PC-3 (cell line): ENCODE measurements around the gene UCKL1. TPM values are rescaled to one million over a fixed set of nuclear protein-coding genes. Genes with fewer than 3 reads are reported as not detected.

Source experiments
- ATAC-seq: fragments of 200-7000 bp; cut with Tn5 transposase; 2 replicates; pipeline ENCODE4 v1.9.1; 2020; ENCODE audit warnings: mild to moderate bottlenecking, moderate library complexity
- BruUV-seq: library from RNA; stranded (reverse); fragments of 400-500 nt; replicated peaks from 2 replicates; lab custom pipeline; 2021; lab: Mats Ljungman, UMichigan
- CTCF ChIA-PET: fragments of 300-600 bp; sonication (Branson Sonifier 250); formaldehyde crosslinking; loops from one replicate; lab custom pipeline; 2022; ENCODE audit warnings: antibody characterized with exemption; lab: Charles Lee
- POLR2A ChIA-PET: fragments of 300-600 bp; sonication (Branson Sonifier 250); formaldehyde crosslinking; loops from one replicate; lab custom pipeline; 2022; ENCODE audit warnings: antibody characterized with exemption; ENCODE audit not compliant: unreplicated experiment; lab: Charles Lee
- DNase-seq: peaks from one replicate; pipeline ENCODE4 v3.0.0-alpha.2; 2015
- H2AFZ ChIP-seq: fragments of 300-600 bp; sonication (generic); 2 replicates; pipeline ENCODE4 v1.6.0; 2016; ENCODE audit warnings: antibody characterized with exemption, low read length
- H3F3A ChIP-seq: fragments of 300-600 bp; sonication (generic); one replicate; pipeline ENCODE4 v1.6.0; 2017; ENCODE audit warnings: antibody characterized with exemption, low read length, control low read depth, mild to moderate bottlenecking; ENCODE audit not compliant: unreplicated experiment
- H3K27ac ChIP-seq: fragments of 300-600 bp; sonication (generic); 2 replicates; pipeline ENCODE4 v1.5.1; 2016; ENCODE audit warnings: mild to moderate bottlenecking, low read length
- H3K27me3 ChIP-seq: fragments of 300-600 bp; sonication (generic); 2 replicates; pipeline ENCODE4 v1.6.1; 2016; ENCODE audit warnings: low read length, mixed read lengths
- H3K36me3 ChIP-seq: fragments of 300-600 bp; sonication (generic); 2 replicates; pipeline ENCODE4 v1.6.1; 2016; ENCODE audit warnings: low read depth, mixed run types, low read length, mixed read lengths
- H3K4me1 ChIP-seq: fragments of 300-600 bp; sonication (generic); 2 replicates; pipeline ENCODE4 v1.5.1; 2016; ENCODE audit warnings: low read length; ENCODE audit not compliant: insufficient read depth
- H3K4me2 ChIP-seq: fragments of 300-600 bp; sonication (generic); 2 replicates; pipeline ENCODE4 v1.6.0; 2016; ENCODE audit warnings: low read length
- H3K4me3 ChIP-seq: fragments of 300-600 bp; sonication (generic); 2 replicates; pipeline ENCODE4 v1.5.1; 2016; ENCODE audit warnings: mild to moderate bottlenecking, low read length, mixed read lengths
- H3K79me2 ChIP-seq: fragments of 300-600 bp; sonication (generic); 2 replicates; pipeline ENCODE4 v1.6.1; 2017; ENCODE audit warnings: low read length, mixed read lengths
- H3K9ac ChIP-seq: fragments of 300-600 bp; sonication (generic); 2 replicates; pipeline ENCODE4 v1.6.0; 2016; ENCODE audit warnings: mild to moderate bottlenecking, low read length
- H3K9me2 ChIP-seq: fragments of 300-600 bp; sonication (generic); replicated peaks from 2 replicates; pipeline ENCODE4 v1.6.1; 2016; ENCODE audit warnings: mixed run types, low read length, mixed read lengths
- H3K9me3 ChIP-seq: fragments of 300-600 bp; sonication (generic); 2 replicates; pipeline ENCODE4 v1.6.1; 2016; ENCODE audit warnings: low read length, mixed read lengths
- H4K20me1 ChIP-seq: fragments of 300-600 bp; sonication (generic); 2 replicates; pipeline ENCODE4 v1.6.1; 2016; ENCODE audit warnings: low read length, mixed read lengths
- CTCF ChIP-seq: fragments of 300-600 bp; sonication (generic); conservative IDR thresholded peaks from 2 replicates; pipeline ENCODE4 v1.5.1; 2017; ENCODE audit warnings: antibody characterized with exemption, low read depth, mild to moderate bottlenecking, low read length
- EZH2 ChIP-seq: fragments of 300-600 bp; sonication (generic); IDR thresholded peaks from one replicate; pipeline ENCODE4 v1.6.1; 2017; ENCODE audit warnings: antibody characterized with exemption, mild to moderate bottlenecking, low read length; ENCODE audit not compliant: unreplicated experiment
- EZH2phosphoT487 ChIP-seq: fragments of 300-600 bp; sonication (generic); IDR thresholded peaks from 2 replicates; pipeline ENCODE4 v1.6.1; 2018; ENCODE audit warnings: mild to moderate bottlenecking, antibody characterized with exemption, low read length, borderline replicate concordance
- intact Hi-C: fragments of 100-400 bp; cut with micrococcal nuclease; formaldehyde crosslinking; loops from 2 replicates; pipeline ENCODE4 v1.9.0; 2023
- total RNA-seq: library from RNA; depleted of rRNA; stranded (reverse); fragments of >200 nt; gene quantifications from 2 replicates; pipeline ENCODE4 v1.2.3, GENCODE V29; 2014

UCKL1 gene
- total RNA-seq, 1 experiment from 2014 or later: 37.2 TPM

GRCh38 chr20:63908008-63908682 is 48.1 kb downstream of the UCKL1 start:
- Histone ChIP-seq H3K9me2 (no peaks in the 10 kb centered on the region), H2AFZ (no peak overlapping the region), H3K27ac (no peak overlapping the region), H3K36me3 (0 out of 2 replicates have a peak, but pooled peaks cover 3% of the 10 kb centered on the region), H3K9me3 (no peaks in the 10 kb centered on the region), H3K27me3 (no peaks in the 10 kb centered on the region), H3K4me2 (no peak overlapping the region), H3K4me1 (peaks cover 39% of the 10 kb centered on the region), H3K4me3 (no peak overlapping the region), H3K79me2 (peaks cover 95% of the 10 kb centered on the region), H4K20me1 (peaks cover 13% of the 10 kb centered on the region; the same call in 1 of the 2 replicates), H3F3A (peaks cover 7% of the 10 kb centered on the region), H3K9ac (no peak overlapping the region)
- TF ChIP-seq EZH2phosphoT487 (no peak), CTCF (no peak), EZH2 (no peak)
- CTCF ChIA-PET: interaction anchor here (0.7 kb wide), 1 partner anchor 48 kb away, joined by 3 read pairs; the partner anchor contains the start of gene UCKL1
- no TSS peak for BruUV-seq
- POLR2A ChIA-PET: no interaction called here
- no peak for ATAC-seq
- intact Hi-C loops: no loop called here
- no peak for DNase-seq

- no peak for TF ChIP-seq CTCF
- TF ChIP-seq EZH2: no peak
- no peak for TF ChIP-seq EZH2phosphoT487
- intact Hi-C loops: no loop called here
- Histone ChIP-seq H4K20me1 (peaks cover 8% of the 10 kb centered on the region), H3K27ac (no peak overlapping the region), H3K9me3 (no peaks in the 10 kb centered on the region), H2AFZ (no peak overlapping the region), H3K79me2 (peaks cover 99% of the 10 kb centered on the region), H3K4me1 (peaks cover 16% of the 10 kb centered on the region), H3K4me3 (no peak overlapping the region), H3K9me2 (no peaks in the 10 kb centered on the region), H3F3A (no peaks in the 10 kb centered on the region), H3K27me3 (no peaks in the 10 kb centered on the region), H3K36me3 (0 out of 2 replicates have a peak, but pooled peaks cover 3% of the 10 kb centered on the region), H3K9ac (no peak overlapping the region), H3K4me2 (no peak overlapping the region)
- DNase-seq (no peak), ATAC-seq (no peak)
- ChIA-PET POLR2A (no interaction called here), CTCF (no interaction called here)
- BruUV-seq: no TSS peak
These were observed 52.2 kb downstream of the UCKL1 start for GRCh38 chr20:63903796-63904561.
